ENCODE measurements around the gene RCHY1.
"Not testable (repeated sequence)": the region's sequence is repeated elsewhere in the genome, so short reads cannot be mapped to it uniquely, and the experiment has no call there.

The RCHY1 gene

DNA sequence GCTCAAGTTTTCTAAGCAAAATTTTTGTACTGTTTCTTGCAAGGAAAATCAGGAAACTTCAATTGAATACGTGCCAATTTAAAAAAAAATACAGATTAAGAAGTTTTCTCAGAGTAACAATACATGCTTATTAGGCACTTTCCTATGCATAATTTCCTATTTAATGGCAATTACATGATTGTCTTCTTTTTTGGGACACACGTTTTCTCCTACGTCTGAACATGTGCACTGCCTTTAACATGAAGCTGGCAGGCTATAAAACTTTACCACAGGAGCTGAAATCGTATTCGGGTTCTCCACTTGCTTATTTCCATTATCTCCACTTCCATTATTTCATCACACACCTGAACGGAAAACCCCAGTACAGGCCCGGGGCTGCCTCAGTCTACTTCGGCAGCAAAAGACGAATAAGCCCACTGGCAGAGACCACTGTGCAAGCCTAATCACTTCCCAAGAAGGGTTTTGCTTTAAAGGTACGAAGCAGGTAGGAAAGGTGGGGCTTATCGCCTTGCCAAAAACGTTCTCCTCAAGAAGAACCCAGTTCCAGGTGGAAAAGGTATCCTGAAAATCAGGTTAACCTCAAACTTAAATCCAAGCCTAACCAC, 575 bp downstream of the RCHY1 start:
- Histone ChIP-seq H3K4me1 (ENCODE audit: control insufficient read depth, insufficient read depth, low read length) (peaks cover 43% of the 10 kb centered on the region), H3K36me3 (ENCODE audit: control insufficient read depth, insufficient read depth, low read length, severe bottlenecking) (peaks cover 22% of the 10 kb centered on the region), H3K9me3 (ENCODE audit: control insufficient read depth, low read length) (no peaks in the 10 kb centered on the region), H3K27me3 (replicated peaks; ENCODE audit: control insufficient read depth, insufficient read depth, low read length) (no peaks in the 10 kb centered on the region), H3K4me3 (ENCODE audit: low read length) (peak overlapping the region; percentile 98), H3K9ac (ENCODE audit: low read length) (peak overlapping the region; percentile 91)
- peak; percentile 44 for DNase-seq (ENCODE audit: low read depth)

DNA sequence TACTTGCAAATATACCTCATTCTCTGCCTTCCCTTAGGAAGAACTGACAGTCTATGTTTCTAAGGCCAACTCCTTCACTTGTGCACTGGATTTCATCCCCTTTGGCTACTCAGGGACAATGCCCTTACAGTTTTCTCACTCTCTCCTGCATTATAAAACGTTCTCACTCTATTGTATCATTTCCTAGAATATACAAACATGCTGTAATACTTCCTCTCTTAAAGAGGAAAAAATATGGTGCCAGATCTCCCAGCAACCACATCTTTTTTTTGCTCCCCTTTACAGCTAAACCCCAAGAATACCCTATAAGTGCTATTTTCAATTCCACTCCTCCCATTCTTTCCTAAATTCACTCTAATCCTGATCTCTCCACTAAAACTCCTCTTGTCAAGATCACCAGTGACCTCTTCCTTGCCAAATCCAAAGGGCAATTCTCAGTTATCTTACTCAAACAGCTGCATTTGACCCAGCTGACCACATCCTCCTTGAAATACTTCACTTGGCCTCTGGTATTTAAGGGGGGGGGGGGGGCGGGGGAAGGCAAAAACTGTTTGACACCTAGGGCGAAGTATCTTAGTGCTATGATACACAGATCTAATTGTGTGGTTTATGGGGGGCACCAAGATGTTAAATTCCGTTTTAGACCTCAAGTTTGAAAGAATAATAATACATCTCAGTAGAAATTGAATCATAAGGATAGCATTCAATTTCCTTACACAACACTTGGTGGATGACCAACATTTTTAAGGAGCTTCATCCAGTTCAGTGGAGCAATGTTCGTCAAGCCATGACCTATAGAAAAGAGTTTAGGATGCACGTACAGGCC, 1.6 kb downstream of the RCHY1 start:
- DNase-seq (ENCODE audit: low read depth): peak; percentile 58
- Histone ChIP-seq H3K4me1 (ENCODE audit: control insufficient read depth, insufficient read depth, low read length) (peaks cover 43% of the 10 kb centered on the region), H3K4me3 (ENCODE audit: low read length) (peak overlapping the region; percentile 98), H3K36me3 (ENCODE audit: control insufficient read depth, insufficient read depth, low read length, severe bottlenecking) (peaks cover 17% of the 10 kb centered on the region), H3K9me3 (ENCODE audit: control insufficient read depth, low read length) (no peaks in the 10 kb centered on the region), H3K9ac (ENCODE audit: low read length) (peak overlapping the region; percentile 91), H3K27me3 (replicated peaks; ENCODE audit: control insufficient read depth, insufficient read depth, low read length) (no peaks in the 10 kb centered on the region)

DNA sequence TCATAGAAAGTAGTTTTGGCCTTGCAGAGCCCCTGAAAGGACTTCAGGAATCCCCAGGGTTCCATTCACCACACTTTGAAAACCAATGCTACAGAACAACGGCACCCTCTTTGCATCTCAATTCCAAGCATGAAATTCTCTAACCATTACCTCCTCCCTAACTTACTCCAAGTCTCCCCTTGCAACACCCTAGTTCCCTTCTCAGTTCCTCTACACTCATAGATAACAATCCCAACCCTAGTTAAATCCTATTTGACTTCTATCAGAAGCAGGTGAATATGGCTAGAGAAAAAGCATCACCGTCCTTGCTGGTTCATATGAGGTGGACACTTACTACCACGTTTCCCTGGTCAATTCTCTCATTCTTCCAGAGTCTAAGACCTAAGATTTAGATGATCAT, 2.4 kb downstream of the RCHY1 start:
- DNase-seq (ENCODE audit: low read depth): no peak
- H3K9me3 ChIP-seq (ENCODE audit: control insufficient read depth, low read length): no peaks in the 10 kb centered on the region

DNA sequence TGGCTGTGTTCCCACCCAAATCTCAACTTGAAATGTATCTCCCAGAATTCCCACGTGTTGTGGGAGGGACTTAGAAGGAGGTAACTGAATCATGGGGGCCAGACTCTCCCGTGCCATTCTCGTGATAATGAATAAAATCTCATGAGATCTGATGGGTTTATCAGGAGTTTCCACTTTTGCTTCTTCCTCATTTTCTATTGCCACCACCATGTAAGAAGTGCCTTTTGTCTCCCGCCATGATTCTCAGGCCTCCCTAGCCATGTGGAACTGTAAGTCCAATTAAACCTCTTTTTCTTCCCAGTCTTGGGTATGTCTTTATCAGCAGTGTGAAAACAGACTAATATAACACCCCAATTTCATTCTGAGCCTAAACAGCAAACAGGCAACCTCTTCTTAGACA, 4.6 kb downstream of the RCHY1 start:
- DNase-seq (ENCODE audit: low read depth); H3K4me3 ChIP-seq (ENCODE audit: low read length); H3K9me3 ChIP-seq (ENCODE audit: control insufficient read depth, low read length); H3K27me3 ChIP-seq (replicated peaks; ENCODE audit: control insufficient read depth, insufficient read depth, low read length); H3K9ac ChIP-seq (ENCODE audit: low read length): not testable (repeated sequence)
- Histone ChIP-seq H3K4me1 (ENCODE audit: control insufficient read depth, insufficient read depth, low read length) (peaks cover 32% of the 10 kb centered on the region), H3K36me3 (ENCODE audit: control insufficient read depth, insufficient read depth, low read length, severe bottlenecking) (peaks cover 29% of the 10 kb centered on the region)

More for the DNA sequence above, 2.4 kb downstream of the RCHY1 start:
- H3K4me1 ChIP-seq (ENCODE audit: control insufficient read depth, insufficient read depth, low read length): peaks cover 43% of the 10 kb centered on the region
- H3K4me3 ChIP-seq (ENCODE audit: low read length): peak overlapping the region; percentile 98
- H3K9ac ChIP-seq (ENCODE audit: low read length): peak overlapping the region; percentile 43
- no peaks in the 10 kb centered on the region for H3K27me3 ChIP-seq (replicated peaks; ENCODE audit: control insufficient read depth, insufficient read depth, low read length)
- peaks cover 16% of the 10 kb centered on the region for H3K36me3 ChIP-seq (ENCODE audit: control insufficient read depth, insufficient read depth, low read length, severe bottlenecking)

DNA sequence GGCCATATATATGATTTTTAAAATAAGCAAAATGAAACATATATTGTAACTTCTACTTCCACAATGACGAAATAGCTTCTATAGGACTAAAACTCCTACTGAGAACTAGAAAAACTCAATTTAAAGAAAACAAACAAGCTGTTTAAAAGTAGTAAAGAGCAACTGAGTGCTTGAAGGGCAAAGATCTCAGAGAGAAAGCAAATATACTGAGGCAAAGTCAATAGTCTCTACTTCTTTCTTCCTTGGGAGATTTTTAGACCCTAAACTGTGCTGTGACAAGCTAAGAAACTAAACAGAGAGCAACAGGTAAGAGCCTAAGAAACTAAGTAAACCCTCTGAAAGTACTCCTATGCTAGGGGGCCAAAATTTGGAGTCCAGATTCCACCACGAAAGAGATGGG, 8.6 kb downstream of the RCHY1 start:
- Histone ChIP-seq H3K4me3 (ENCODE audit: low read length) (no peak overlapping the region), H3K9ac (ENCODE audit: low read length) (no peak overlapping the region), H3K9me3 (ENCODE audit: control insufficient read depth, low read length) (no peaks in the 10 kb centered on the region), H3K4me1 (ENCODE audit: control insufficient read depth, insufficient read depth, low read length) (peaks cover 7% of the 10 kb centered on the region), H3K36me3 (ENCODE audit: control insufficient read depth, insufficient read depth, low read length, severe bottlenecking) (peaks cover 43% of the 10 kb centered on the region), H3K27me3 (replicated peaks; ENCODE audit: control insufficient read depth, insufficient read depth, low read length) (no peaks in the 10 kb centered on the region)
- DNase-seq (ENCODE audit: low read depth): no peak

DNA sequence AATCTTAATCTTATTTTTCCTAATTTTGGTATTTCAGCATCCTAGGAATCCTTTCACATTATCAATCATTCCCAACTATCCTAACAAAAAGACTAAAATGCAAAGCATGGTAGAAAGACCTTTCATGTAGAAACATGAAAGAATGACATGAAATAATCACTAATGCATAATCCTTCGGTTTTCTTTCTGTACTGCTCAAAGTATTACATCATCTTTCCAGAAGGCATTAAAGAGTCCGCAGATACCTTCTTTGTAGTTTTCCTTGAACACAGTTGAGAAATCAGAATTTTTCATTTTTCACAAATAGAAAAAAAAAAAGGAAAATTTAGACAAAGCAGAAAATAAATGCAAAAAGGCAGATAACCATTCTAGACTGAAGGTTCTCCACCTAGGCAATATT, 11.5 kb downstream of the RCHY1 start:
- no peak for DNase-seq (ENCODE audit: low read depth)
- Histone ChIP-seq H3K9ac (ENCODE audit: low read length) (no peak overlapping the region), H3K9me3 (ENCODE audit: control insufficient read depth, low read length) (no peaks in the 10 kb centered on the region), H3K36me3 (ENCODE audit: control insufficient read depth, insufficient read depth, low read length, severe bottlenecking) (peaks cover 50% of the 10 kb centered on the region), H3K4me1 (ENCODE audit: control insufficient read depth, insufficient read depth, low read length) (no peaks in the 10 kb centered on the region), H3K27me3 (replicated peaks; ENCODE audit: control insufficient read depth, insufficient read depth, low read length) (no peaks in the 10 kb centered on the region), H3K4me3 (ENCODE audit: low read length) (no peak overlapping the region)

DNA sequence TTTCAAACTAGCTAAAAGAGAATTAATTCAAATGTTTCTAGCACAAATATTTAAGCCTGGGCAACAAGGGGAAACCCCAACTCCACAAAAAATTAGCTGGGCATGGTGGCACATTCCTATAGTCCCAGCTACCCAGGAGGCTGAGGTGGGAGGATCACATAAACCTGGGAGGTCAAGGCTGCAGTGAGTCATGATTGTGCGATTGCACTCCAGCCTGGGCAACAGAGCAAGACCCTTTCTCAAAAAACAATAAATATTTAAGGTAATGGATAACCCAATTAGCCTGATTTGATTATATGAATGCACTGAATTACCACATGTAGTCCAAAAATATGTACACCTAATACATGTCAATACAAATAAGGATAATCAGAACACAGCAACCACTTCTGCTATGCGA, 14.3 kb downstream of the RCHY1 start:
- Histone ChIP-seq H3K27me3 (replicated peaks; ENCODE audit: control insufficient read depth, insufficient read depth, low read length) (no peaks in the 10 kb centered on the region), H3K9me3 (ENCODE audit: control insufficient read depth, low read length) (no peaks in the 10 kb centered on the region), H3K4me1 (ENCODE audit: control insufficient read depth, insufficient read depth, low read length) (no peaks in the 10 kb centered on the region), H3K36me3 (ENCODE audit: control insufficient read depth, insufficient read depth, low read length, severe bottlenecking) (peaks cover 40% of the 10 kb centered on the region), H3K9ac (ENCODE audit: low read length) (no peak overlapping the region), H3K4me3 (ENCODE audit: low read length) (no peak overlapping the region)
- no peak for DNase-seq (ENCODE audit: low read depth)

DNA sequence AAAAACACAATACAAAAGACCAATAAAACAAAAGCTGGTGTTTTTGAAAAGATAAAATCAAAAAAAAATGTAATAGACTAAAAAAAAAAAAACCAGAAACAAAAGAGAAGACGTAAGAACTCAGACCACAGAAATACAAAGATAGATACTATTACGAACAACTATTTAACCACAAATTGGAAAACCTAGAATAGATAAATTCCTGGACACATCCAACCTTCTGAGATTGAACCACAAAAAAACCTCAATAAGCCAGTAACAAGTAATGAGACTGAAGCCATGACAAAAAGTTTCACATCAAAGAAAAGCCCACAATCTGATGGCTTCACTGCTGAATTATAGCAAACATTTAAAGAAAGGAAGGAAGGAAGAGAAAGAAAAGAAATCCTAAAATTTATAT, 16.2 kb downstream of the RCHY1 start:
- Histone ChIP-seq H3K4me3 (ENCODE audit: low read length) (no peak overlapping the region), H3K36me3 (ENCODE audit: control insufficient read depth, insufficient read depth, low read length, severe bottlenecking) (peaks cover 27% of the 10 kb centered on the region), H3K27me3 (replicated peaks; ENCODE audit: control insufficient read depth, insufficient read depth, low read length) (no peaks in the 10 kb centered on the region), H3K9ac (ENCODE audit: low read length) (no peak overlapping the region), H3K4me1 (ENCODE audit: control insufficient read depth, insufficient read depth, low read length) (peaks cover 10% of the 10 kb centered on the region), H3K9me3 (ENCODE audit: control insufficient read depth, low read length) (no peaks in the 10 kb centered on the region)
- no peak for DNase-seq (ENCODE audit: low read depth)

DNA sequence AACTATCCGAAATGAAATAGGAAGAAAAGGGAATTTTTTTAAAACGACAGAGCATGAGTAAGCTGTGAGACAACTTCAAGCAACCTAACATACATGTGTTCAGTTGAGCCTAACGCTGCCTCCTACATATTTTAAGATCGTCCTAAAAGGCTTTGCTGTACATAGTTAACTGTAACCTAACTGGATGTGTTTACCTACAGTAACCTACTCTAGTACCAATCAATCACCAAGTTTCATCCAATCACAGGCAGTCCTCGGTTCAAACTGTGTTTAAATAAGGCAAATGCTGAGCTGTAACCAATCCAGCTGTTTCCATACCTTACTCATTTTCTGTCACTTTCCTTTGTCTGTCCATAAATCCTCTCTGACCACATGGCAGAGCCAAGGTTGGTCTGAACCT, 17.1 kb downstream of the RCHY1 start:
- Histone ChIP-seq H3K4me3 (ENCODE audit: low read length) (no peak overlapping the region), H3K4me1 (ENCODE audit: control insufficient read depth, insufficient read depth, low read length) (peaks cover 10% of the 10 kb centered on the region), H3K9me3 (ENCODE audit: control insufficient read depth, low read length) (no peaks in the 10 kb centered on the region), H3K27me3 (replicated peaks; ENCODE audit: control insufficient read depth, insufficient read depth, low read length) (no peaks in the 10 kb centered on the region), H3K36me3 (ENCODE audit: control insufficient read depth, insufficient read depth, low read length, severe bottlenecking) (peaks cover 26% of the 10 kb centered on the region), H3K9ac (ENCODE audit: low read length) (no peak overlapping the region)
- peak; percentile 27 for DNase-seq (ENCODE audit: low read depth)

DNA sequence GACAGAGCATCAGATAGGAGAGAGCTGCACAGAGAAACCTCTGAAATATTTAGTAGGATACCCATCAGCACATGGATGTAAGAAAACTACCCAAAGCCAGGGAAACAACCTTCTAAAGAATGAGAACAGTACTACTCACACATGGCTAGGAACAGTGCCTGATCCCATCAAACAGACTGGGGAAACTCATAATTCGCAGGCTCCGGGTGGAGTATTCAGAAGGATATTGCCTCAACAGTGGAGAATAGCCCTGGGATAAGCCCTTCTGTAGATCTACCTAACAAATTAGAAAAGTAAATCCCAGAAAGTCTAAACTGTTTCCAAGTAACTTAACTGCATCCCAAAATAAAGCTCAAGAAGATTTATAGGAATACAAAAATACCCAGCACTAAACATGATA, 17.8 kb downstream of the RCHY1 start:
- no peaks in the 10 kb centered on the region for H3K9me3 ChIP-seq (ENCODE audit: control insufficient read depth, low read length)
- H3K27me3 ChIP-seq (replicated peaks; ENCODE audit: control insufficient read depth, insufficient read depth, low read length): no peaks in the 10 kb centered on the region
- H3K4me3 ChIP-seq (ENCODE audit: low read length): no peak overlapping the region
- no peak for DNase-seq (ENCODE audit: low read depth)
- H3K36me3 ChIP-seq (ENCODE audit: control insufficient read depth, insufficient read depth, low read length, severe bottlenecking): peaks cover 34% of the 10 kb centered on the region
- no peak overlapping the region for H3K9ac ChIP-seq (ENCODE audit: low read length)
- peaks cover 10% of the 10 kb centered on the region for H3K4me1 ChIP-seq (ENCODE audit: control insufficient read depth, insufficient read depth, low read length)

DNA sequence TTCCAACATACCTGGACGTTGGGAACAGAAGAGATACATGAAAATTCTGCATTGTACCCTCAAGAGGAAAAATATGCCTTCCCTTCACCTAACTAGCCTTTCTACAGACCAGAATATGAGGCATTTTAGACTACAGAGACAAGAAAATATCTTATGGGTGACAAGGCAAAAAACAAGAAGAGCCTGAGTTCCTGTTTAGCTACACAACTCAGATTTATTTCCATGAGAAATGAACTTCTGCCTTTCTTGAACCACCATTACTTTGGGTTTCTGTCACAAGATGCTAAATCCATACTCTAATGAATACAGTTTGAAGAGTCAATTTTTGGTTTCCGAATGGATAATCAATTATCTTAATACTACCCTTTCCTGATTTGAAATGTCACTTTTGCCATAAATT, 18.7 kb downstream of the RCHY1 start:
- H3K9me3 ChIP-seq (ENCODE audit: control insufficient read depth, low read length): no peaks in the 10 kb centered on the region
- no peaks in the 10 kb centered on the region for H3K27me3 ChIP-seq (replicated peaks; ENCODE audit: control insufficient read depth, insufficient read depth, low read length)
- H3K4me1 ChIP-seq (ENCODE audit: control insufficient read depth, insufficient read depth, low read length): peaks cover 10% of the 10 kb centered on the region
- H3K4me3 ChIP-seq (ENCODE audit: low read length): no peak overlapping the region
- peaks cover 43% of the 10 kb centered on the region for H3K36me3 ChIP-seq (ENCODE audit: control insufficient read depth, insufficient read depth, low read length, severe bottlenecking)
- DNase-seq (ENCODE audit: low read depth): no peak
- no peak overlapping the region for H3K9ac ChIP-seq (ENCODE audit: low read length)
